Astrocyte (in vitro differentiated cells and primary cell): ENCODE results near the gene SAFB2. TPM values are rescaled to one million over a fixed set of nuclear protein-coding genes. Genes with fewer than 3 reads are reported as not detected.
A peak's percentile ranks its signal among the peaks of the same experiment; 100 is the strongest.

Source experiments
- DNase-seq: peaks from one replicate; pipeline ENCODE4 v3.0.0-alpha.2; 2010; ENCODE audit warnings: low read depth
- FAIRE-seq: peaks from 2 replicates; lab custom pipeline; 2011; peaks lifted over from hg19 to GRCh38; lab: Jason Lieb, UNC
- H2AFZ ChIP-seq: 2 replicates; pipeline ENCODE4 v1.6.0; 2012; ENCODE audit warnings: low read depth, low read length, inconsistent platforms
- H3K27ac ChIP-seq: 2 replicates; pipeline ENCODE4 v1.5.1; 2011; ENCODE audit warnings: low read depth, low read length, inconsistent platforms
- H3K27me3 ChIP-seq: 2 replicates; pipeline ENCODE4 v1.6.0; 2011; ENCODE audit warnings: low read length, inconsistent platforms; ENCODE audit not compliant: insufficient read depth
- H3K36me3 ChIP-seq: 2 replicates; pipeline ENCODE4 v1.5.1; 2011; ENCODE audit warnings: low read length, inconsistent platforms; ENCODE audit not compliant: insufficient read depth
- H3K4me1 ChIP-seq: 2 replicates; pipeline ENCODE4 v1.5.1; 2011; ENCODE audit warnings: low read length, inconsistent platforms; ENCODE audit not compliant: insufficient read depth
- H3K4me2 ChIP-seq: 2 replicates; pipeline ENCODE4 v1.6.0; 2012; ENCODE audit warnings: low read length, inconsistent platforms
- H3K4me3 ChIP-seq: 2 replicates; pipeline ENCODE4 v1.5.1; 2011; ENCODE audit warnings: low read depth, mild to moderate bottlenecking, low read length, inconsistent platforms; ENCODE audit not compliant: insufficient read depth
- H3K79me2 ChIP-seq: 2 replicates; pipeline ENCODE4 v1.6.0; 2012; ENCODE audit warnings: mild to moderate bottlenecking, low read length, inconsistent platforms; ENCODE audit not compliant: insufficient read depth
- H3K9ac ChIP-seq: 2 replicates; pipeline ENCODE4 v1.6.0; 2012; ENCODE audit warnings: mild to moderate bottlenecking, low read length, inconsistent platforms
- H3K9me3 ChIP-seq: 2 replicates; pipeline ENCODE4 v1.5.1; 2012; ENCODE audit warnings: low read depth, mild to moderate bottlenecking, low read length, inconsistent platforms; ENCODE audit not compliant: insufficient read depth
- H4K20me1 ChIP-seq: 2 replicates; pipeline ENCODE4 v1.6.0; 2012; ENCODE audit warnings: low read length, inconsistent platforms; ENCODE audit not compliant: insufficient read depth
- H3K27ac Mint-ChIP-seq: one replicate; pipeline ENCODE4 v1.8.0; 2021; ENCODE audit warnings: mild to moderate bottlenecking, mixed read lengths; ENCODE audit not compliant: unreplicated experiment
- H3K27me3 Mint-ChIP-seq: one replicate; pipeline ENCODE4 v1.8.0; 2021; ENCODE audit warnings: low read depth, mixed read lengths; ENCODE audit not compliant: unreplicated experiment
- H3K36me3 Mint-ChIP-seq: one replicate; pipeline ENCODE4 v1.8.0; 2021; ENCODE audit warnings: low read depth, mixed read lengths; ENCODE audit not compliant: unreplicated experiment
- H3K4me1 Mint-ChIP-seq: one replicate; pipeline ENCODE4 v1.8.0; 2021; ENCODE audit warnings: low read depth, mixed read lengths; ENCODE audit not compliant: unreplicated experiment
- H3K4me3 Mint-ChIP-seq: one replicate; pipeline ENCODE4 v1.8.0; 2021; ENCODE audit warnings: mild to moderate bottlenecking, moderate library complexity, mixed read lengths; ENCODE audit not compliant: unreplicated experiment
- H3K9me3 Mint-ChIP-seq: one replicate; pipeline ENCODE4 v1.8.0; 2021; ENCODE audit warnings: mild to moderate bottlenecking, mixed read lengths; ENCODE audit not compliant: unreplicated experiment
- CTCF ChIP-seq: IDR thresholded peaks from 2 replicates; pipeline ENCODE4 v1.5.1; 2011; ENCODE audit warnings: low read depth, mild to moderate bottlenecking, inconsistent platforms, low read length, moderate library complexity; ENCODE audit not compliant: insufficient read depth
- EZH2 ChIP-seq: IDR thresholded peaks from 2 replicates; pipeline ENCODE4 v1.6.1; 2012; ENCODE audit warnings: mild to moderate bottlenecking, low read length, inconsistent platforms; ENCODE audit not compliant: insufficient read depth
- total RNA-seq: library from RNA; stranded (reverse); gene quantifications from 2 replicates; pipeline ENCODE4 v1.2.1, GENCODE V29; 2021

The SAFB2 gene
- total RNA-seq, 1 donor from 2014 or later: 50.6 TPM

GRCh38 chr19:5646703-5647102 lies 24.1 kb upstream of the SAFB2 start:
- Histone ChIP-seq H3K27me3 (no peaks in the 10 kb centered on the region), H3K36me3 (peaks cover 55% of the 10 kb centered on the region), H3K27ac (no peak overlapping the region), H4K20me1 (peaks cover 71% of the 10 kb centered on the region), H3K4me2 (no peak overlapping the region), H3K4me1 (peaks cover 6% of the 10 kb centered on the region), H3K9ac (no peak overlapping the region), H3K4me3 (no peak overlapping the region), H3K79me2 (peaks cover 65% of the 10 kb centered on the region), H3K9me3 (no peaks in the 10 kb centered on the region), H2AFZ (no peak overlapping the region)
- Mint-ChIP-seq H3K4me1 (peaks cover 13% of the 10 kb centered on the region), H3K9me3 (no peaks in the 10 kb centered on the region), H3K36me3 (peaks cover 25% of the 10 kb centered on the region), H3K27me3 (no peaks in the 10 kb centered on the region), H3K4me3 (no peak overlapping the region), H3K27ac (no peak overlapping the region)
- no peak for FAIRE-seq
- no peak for TF ChIP-seq EZH2
- no peak for TF ChIP-seq CTCF
- no peak for DNase-seq

GRCh38 chr19:5645409-5645808 lies 22.8 kb upstream of the SAFB2 start:
- H3K4me2 ChIP-seq: no peak overlapping the region
- no peak overlapping the region for H3K4me3 ChIP-seq
- no peaks in the 10 kb centered on the region for H3K27me3 ChIP-seq
- Mint-ChIP-seq H3K4me3 (no peak overlapping the region), H3K9me3 (no peaks in the 10 kb centered on the region), H3K36me3 (peaks cover 24% of the 10 kb centered on the region), H3K27ac (no peak overlapping the region), H3K27me3 (no peaks in the 10 kb centered on the region), H3K4me1 (peaks cover 18% of the 10 kb centered on the region)
- TF ChIP-seq CTCF: no peak
- no peak for TF ChIP-seq EZH2
- H3K79me2 ChIP-seq: peaks cover 78% of the 10 kb centered on the region
- no peak overlapping the region for H2AFZ ChIP-seq
- H4K20me1 ChIP-seq: peaks cover 77% of the 10 kb centered on the region
- no peak for FAIRE-seq
- H3K4me1 ChIP-seq: peaks cover 6% of the 10 kb centered on the region
- H3K9me3 ChIP-seq: no peaks in the 10 kb centered on the region
- no peak overlapping the region for H3K9ac ChIP-seq
- no peak for DNase-seq
- no peak overlapping the region for H3K27ac ChIP-seq
- H3K36me3 ChIP-seq: peaks cover 52% of the 10 kb centered on the region

- Histone ChIP-seq H3K9me3 (no peaks in the 10 kb centered on the region), H4K20me1 (peaks cover 85% of the 10 kb centered on the region), H3K36me3 (peaks cover 45% of the 10 kb centered on the region), H3K4me2 (no peak overlapping the region), H3K79me2 (peaks cover 87% of the 10 kb centered on the region), H3K4me1 (peaks cover 6% of the 10 kb centered on the region), H2AFZ (no peak overlapping the region), H3K9ac (no peak overlapping the region), H3K4me3 (no peak overlapping the region), H3K27me3 (no peaks in the 10 kb centered on the region), H3K27ac (no peak overlapping the region)
- TF ChIP-seq EZH2 (no peak), CTCF (no peak)
- H3K9me3 Mint-ChIP-seq: no peaks in the 10 kb centered on the region
- peaks cover 18% of the 10 kb centered on the region for H3K4me1 Mint-ChIP-seq
- FAIRE-seq (no peak), DNase-seq (no peak)
- H3K27ac Mint-ChIP-seq: peak overlapping the region; percentile 68
- no peak overlapping the region for H3K4me3 Mint-ChIP-seq
- no peaks in the 10 kb centered on the region for H3K27me3 Mint-ChIP-seq
- H3K36me3 Mint-ChIP-seq: peaks cover 22% of the 10 kb centered on the region
Measured at GRCh38 chr19:5644037-5644436, 21.5 kb upstream of the SAFB2 start.
